ENCODE measurements around the gene PHETA1.

DNA sequence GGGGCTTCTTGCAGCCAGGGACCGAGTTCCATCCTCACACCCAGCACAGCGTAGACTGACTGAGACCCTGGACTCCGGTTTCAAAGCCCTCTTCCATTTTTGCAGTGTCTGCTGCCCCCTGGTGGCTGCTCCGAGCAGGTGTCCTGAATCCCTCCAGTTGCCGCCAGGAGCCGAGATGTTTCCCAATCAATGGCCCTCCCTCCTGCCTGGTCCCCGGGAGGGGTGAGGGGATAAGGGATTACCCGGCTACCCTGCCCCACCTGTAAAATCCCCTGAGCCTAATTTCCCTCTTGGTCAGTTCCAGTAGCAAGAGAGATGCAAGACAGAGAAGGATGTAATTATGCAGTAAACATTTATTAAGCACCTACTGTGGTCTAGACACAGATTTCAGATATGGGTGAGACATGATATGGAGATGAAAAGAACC is 55.0 kb downstream of the PHETA1 start:
- TF ChIP-seq, protein P1, sequence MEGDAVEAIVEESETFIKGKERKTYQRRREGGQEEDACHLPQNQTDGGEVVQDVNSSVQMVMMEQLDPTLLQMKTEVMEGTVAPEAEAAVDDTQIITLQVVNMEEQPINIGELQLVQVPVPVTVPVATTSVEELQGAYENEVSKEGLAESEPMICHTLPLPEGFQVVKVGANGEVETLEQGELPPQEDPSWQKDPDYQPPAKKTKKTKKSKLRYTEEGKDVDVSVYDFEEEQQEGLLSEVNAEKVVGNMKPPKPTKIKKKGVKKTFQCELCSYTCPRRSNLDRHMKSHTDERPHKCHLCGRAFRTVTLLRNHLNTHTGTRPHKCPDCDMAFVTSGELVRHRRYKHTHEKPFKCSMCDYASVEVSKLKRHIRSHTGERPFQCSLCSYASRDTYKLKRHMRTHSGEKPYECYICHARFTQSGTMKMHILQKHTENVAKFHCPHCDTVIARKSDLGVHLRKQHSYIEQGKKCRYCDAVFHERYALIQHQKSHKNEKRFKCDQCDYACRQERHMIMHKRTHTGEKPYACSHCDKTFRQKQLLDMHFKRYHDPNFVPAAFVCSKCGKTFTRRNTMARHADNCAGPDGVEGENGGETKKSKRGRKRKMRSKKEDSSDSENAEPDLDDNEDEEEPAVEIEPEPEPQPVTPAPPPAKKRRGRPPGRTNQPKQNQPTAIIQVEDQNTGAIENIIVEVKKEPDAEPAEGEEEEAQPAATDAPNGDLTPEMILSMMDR (conservative IDR thresholded peaks at IDR 0.05; ENCODE audit: low read depth in 2 of 2), result peak; percentile 93 to 98
- TF ChIP-seq POLR2AphosphoS5 (IDR thresholded peaks at IDR 0.05; ENCODE audit: low read depth) (no peak), EZH2 (IDR thresholded peaks at IDR 0.05; ENCODE audit: low read depth, unreplicated experiment) (no peak), CREB1 (CRISPR knock-in tag; IDR thresholded peaks at IDR 0.05; ENCODE audit: low read depth) (no peak), EZH2phosphoT487 (IDR thresholded peaks at IDR 0.05; ENCODE audit: unreplicated experiment) (no peak), ZNF114 (CRISPR knock-in tag; IDR thresholded peaks at IDR 0.05) (no peak)
- TF ChIP-seq, protein P2, sequence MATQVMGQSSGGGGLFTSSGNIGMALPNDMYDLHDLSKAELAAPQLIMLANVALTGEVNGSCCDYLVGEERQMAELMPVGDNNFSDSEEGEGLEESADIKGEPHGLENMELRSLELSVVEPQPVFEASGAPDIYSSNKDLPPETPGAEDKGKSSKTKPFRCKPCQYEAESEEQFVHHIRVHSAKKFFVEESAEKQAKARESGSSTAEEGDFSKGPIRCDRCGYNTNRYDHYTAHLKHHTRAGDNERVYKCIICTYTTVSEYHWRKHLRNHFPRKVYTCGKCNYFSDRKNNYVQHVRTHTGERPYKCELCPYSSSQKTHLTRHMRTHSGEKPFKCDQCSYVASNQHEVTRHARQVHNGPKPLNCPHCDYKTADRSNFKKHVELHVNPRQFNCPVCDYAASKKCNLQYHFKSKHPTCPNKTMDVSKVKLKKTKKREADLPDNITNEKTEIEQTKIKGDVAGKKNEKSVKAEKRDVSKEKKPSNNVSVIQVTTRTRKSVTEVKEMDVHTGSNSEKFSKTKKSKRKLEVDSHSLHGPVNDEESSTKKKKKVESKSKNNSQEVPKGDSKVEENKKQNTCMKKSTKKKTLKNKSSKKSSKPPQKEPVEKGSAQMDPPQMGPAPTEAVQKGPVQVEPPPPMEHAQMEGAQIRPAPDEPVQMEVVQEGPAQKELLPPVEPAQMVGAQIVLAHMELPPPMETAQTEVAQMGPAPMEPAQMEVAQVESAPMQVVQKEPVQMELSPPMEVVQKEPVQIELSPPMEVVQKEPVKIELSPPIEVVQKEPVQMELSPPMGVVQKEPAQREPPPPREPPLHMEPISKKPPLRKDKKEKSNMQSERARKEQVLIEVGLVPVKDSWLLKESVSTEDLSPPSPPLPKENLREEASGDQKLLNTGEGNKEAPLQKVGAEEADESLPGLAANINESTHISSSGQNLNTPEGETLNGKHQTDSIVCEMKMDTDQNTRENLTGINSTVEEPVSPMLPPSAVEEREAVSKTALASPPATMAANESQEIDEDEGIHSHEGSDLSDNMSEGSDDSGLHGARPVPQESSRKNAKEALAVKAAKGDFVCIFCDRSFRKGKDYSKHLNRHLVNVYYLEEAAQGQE (IDR thresholded peaks at IDR 0.05; ENCODE audit: unreplicated experiment), result no peak

Data from GM23338 (cell line).